Spleen (tissue), 7 donors: ENCODE data around the gene PHTF1.

Experiments
- POLR2A ChIP-seq, 3 donors: fragments of 450-650 bp; IDR thresholded peaks; one replicate each; pipeline ENCODE4 v1.5.1; 2017; ENCODE audit warnings: antibody characterized with exemption in 3 of 3, mild to moderate bottlenecking in 1 of 3
- TF ChIP-seq, protein P1 (sequence below), 11 experiments: fragments of 200-600 bp in 7 of 11; fragments of 450-650 bp in 4 of 11; sonication (generic) in 4 of 11; IDR thresholded peaks in 8 of 11; conservative IDR thresholded peaks in 3 of 11; 1 replicate in 7 of 11; 2 replicates in 4 of 11; pipeline versions ENCODE4 v1.4.0 to v1.8.0; 2016 to 2021; ENCODE audit warnings: antibody characterized with exemption in 11 of 11, inconsistent platforms in 4 of 11, mild to moderate bottlenecking in 1 of 11
- donor health status: DM: no; HTN: no; CAD: no; lungs with moderate emphysema.
- donor health status: DM: no; HTN: no; CAD: no.
- donor health status: DM: no; HTN: no; CAD: no.

DNA sequence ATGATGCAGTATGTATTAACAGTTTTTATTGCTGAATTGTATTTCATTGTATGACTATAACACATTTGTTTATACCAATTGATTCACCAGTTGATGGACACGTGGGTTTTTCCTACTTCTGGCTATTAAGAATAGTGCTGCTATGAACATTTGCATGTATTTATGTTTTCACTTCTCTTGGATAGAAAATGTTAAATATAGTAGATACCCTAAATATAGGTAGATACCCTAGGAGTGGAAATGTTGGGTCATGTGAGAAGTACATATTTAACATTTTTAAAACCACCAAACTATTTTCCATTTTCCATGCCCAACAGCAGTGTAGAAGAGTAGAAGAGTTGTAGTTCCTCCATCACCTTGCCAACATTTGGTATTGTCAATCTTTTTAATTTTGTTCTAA, 7.8 kb downstream of the PHTF1 start:
- TF ChIP-seq, protein P1, sequence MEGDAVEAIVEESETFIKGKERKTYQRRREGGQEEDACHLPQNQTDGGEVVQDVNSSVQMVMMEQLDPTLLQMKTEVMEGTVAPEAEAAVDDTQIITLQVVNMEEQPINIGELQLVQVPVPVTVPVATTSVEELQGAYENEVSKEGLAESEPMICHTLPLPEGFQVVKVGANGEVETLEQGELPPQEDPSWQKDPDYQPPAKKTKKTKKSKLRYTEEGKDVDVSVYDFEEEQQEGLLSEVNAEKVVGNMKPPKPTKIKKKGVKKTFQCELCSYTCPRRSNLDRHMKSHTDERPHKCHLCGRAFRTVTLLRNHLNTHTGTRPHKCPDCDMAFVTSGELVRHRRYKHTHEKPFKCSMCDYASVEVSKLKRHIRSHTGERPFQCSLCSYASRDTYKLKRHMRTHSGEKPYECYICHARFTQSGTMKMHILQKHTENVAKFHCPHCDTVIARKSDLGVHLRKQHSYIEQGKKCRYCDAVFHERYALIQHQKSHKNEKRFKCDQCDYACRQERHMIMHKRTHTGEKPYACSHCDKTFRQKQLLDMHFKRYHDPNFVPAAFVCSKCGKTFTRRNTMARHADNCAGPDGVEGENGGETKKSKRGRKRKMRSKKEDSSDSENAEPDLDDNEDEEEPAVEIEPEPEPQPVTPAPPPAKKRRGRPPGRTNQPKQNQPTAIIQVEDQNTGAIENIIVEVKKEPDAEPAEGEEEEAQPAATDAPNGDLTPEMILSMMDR (IDR thresholded peaks at IDR 0.05 in 8 of 11, conservative IDR thresholded peaks at IDR 0.05 in 3 of 11), result no peak
- TF ChIP-seq POLR2A (IDR thresholded peaks at IDR 0.05), result no peak
